ENCODE measurements around the gene SLC46A1. TPM values are rescaled to one million over a fixed set of nuclear protein-coding genes. Genes with fewer than 3 reads are reported as not detected.

SLC46A1 gene
- total and polyA plus RNA-seq, 2 of the 13 experiments (the other 11 are each of a cell fraction or from before 2014, with no cell fraction given), result 19.6 to 22.6 TPM

- peak; percentile 66 to 84; a peak in 3 of 4 replicates for TF ChIP-seq EP300 (IDR thresholded peaks at IDR 0.05; ENCODE audit: low read depth in 2 of 2, low read length in 2 of 2)
- TF ChIP-seq EP300 (CRISPR knock-in tag; IDR thresholded peaks at IDR 0.05; ENCODE audit: borderline replicate concordance), result peak; percentile 79; the same call in 1 of the 2 replicates
- no peak for TF ChIP-seq SETDB1 (CRISPR knock-in tag; IDR thresholded peaks at IDR 0.05; ENCODE audit: borderline replicate concordance)
- TF ChIP-seq ZNF432 (CRISPR knock-in tag; IDR thresholded peaks at IDR 0.05; ENCODE audit: borderline replicate concordance), result no peak
- TF ChIP-seq ZNF768 (CRISPR knock-in tag; IDR thresholded peaks at IDR 0.05), result peak; percentile 27; the same call in 1 of the 2 replicates
- TF ChIP-seq HOXA9 (CRISPR knock-in tag; IDR thresholded peaks at IDR 0.05; ENCODE audit: borderline replicate concordance), result no peak
- peak; percentile 66; the same call in 1 of the 2 replicates for TF ChIP-seq ZBTB33 (CRISPR knock-in tag; IDR thresholded peaks at IDR 0.05)
- peak; percentile 32; the same call in 1 of the 2 replicates for TF ChIP-seq ZBTB37 (CRISPR knock-in tag; IDR thresholded peaks at IDR 0.05)
- peak; percentile 76; the same call in 1 of the 2 replicates for TF ChIP-seq HIVEP1 (CRISPR knock-in tag; IDR thresholded peaks at IDR 0.05)
- TF ChIP-seq ZNF12 (CRISPR knock-in tag; IDR thresholded peaks at IDR 0.05), result no peak; the same call in 1 of the 2 replicates
- peak; percentile 37; the same call in 1 of the 2 replicates for TF ChIP-seq SIX1 (CRISPR knock-in tag; IDR thresholded peaks at IDR 0.05; ENCODE audit: borderline replicate concordance)
- TF ChIP-seq NR2F1 (CRISPR knock-in tag; IDR thresholded peaks at IDR 0.05), result peak; percentile 97 to 98
- TF ChIP-seq RBFOX2 (IDR thresholded peaks at IDR 0.05; ENCODE audit: low read depth, low read length), result no peak
- TF ChIP-seq ZNF292 (CRISPR knock-in tag; IDR thresholded peaks at IDR 0.05; ENCODE audit: borderline replicate concordance, low read depth), result peak; percentile 71; the same call in 1 of the 2 replicates
- peak; percentile 83; the same call in 1 of the 2 replicates for TF ChIP-seq SIN3A (IDR thresholded peaks at IDR 0.05; ENCODE audit: borderline replicate concordance, low read depth, low read length)
- peak; percentile 97 for TF ChIP-seq ASH2L (IDR thresholded peaks at IDR 0.05; ENCODE audit: insufficient read length, low read depth, low read length)
- TF ChIP-seq ZNF362 (CRISPR knock-in tag; IDR thresholded peaks at IDR 0.05; ENCODE audit: borderline replicate concordance), result no peak; the same call in 1 of the 2 replicates
- no peak for TF ChIP-seq E2F5 (CRISPR knock-in tag; conservative IDR thresholded peaks at IDR 0.05)
- TF ChIP-seq HHEX (CRISPR knock-in tag; IDR thresholded peaks at IDR 0.05), result peak; percentile 74
- TF ChIP-seq ATF4 (CRISPR knock-in tag; IDR thresholded peaks at IDR 0.05), result peak in 1 of 2 experiments; percentile 7; a peak in 1 of 4 replicates
- peak; percentile 46; the same call in 1 of the 2 replicates for TF ChIP-seq ZFY (CRISPR knock-in tag; IDR thresholded peaks at IDR 0.05)
- no peak for TF ChIP-seq ZNF136 (CRISPR knock-in tag; IDR thresholded peaks at IDR 0.05; ENCODE audit: low read depth)
These were observed 35.8 kb downstream of the SLC46A1 start, which contains the start of gene VTN (continued) for GRCh38 chr17:28370035-28370743.
